ENCODE data around the gene ZNF502.
A peak's percentile ranks its signal among the peaks of the same experiment; 100 is the strongest.
"Not testable (repeated sequence)": the region's sequence is repeated elsewhere in the genome, so short reads cannot be mapped to it uniquely, and the experiment has no call there.

Gene ZNF502

GRCh38 chr3:44712455-44713075 lies at the start of gene ZNF502:
ZNF502 (plus strand) TSS chr3:44712660; CDS start chr3:44720262, 7,602 bp downstream.
- DNase-seq (ENCODE audit: low read depth in 2 of 2, low spot score in 1 of 2), result peak; percentile 19 to 37

GRCh38 chr3:44665173-44665572 lies 47.3 kb upstream of the ZNF502 start:
- no peak for DNase-seq (ENCODE audit: low read depth in 2 of 2, low spot score in 1 of 2)

- DNase-seq (ENCODE audit: low read depth in 2 of 2, low spot score in 1 of 2), result no peak
These were observed 46.1 kb upstream of the ZNF502 start for GRCh38 chr3:44666346-44666745.

GRCh38 chr3:44669760-44670159 lies 42.7 kb upstream of the ZNF502 start:
- no peak for DNase-seq (ENCODE audit: low read depth in 2 of 2, low spot score in 1 of 2)

GRCh38 chr3:44673466-44673865 lies 39.0 kb upstream of the ZNF502 start:
- DNase-seq (ENCODE audit: low read depth in 2 of 2, low spot score in 1 of 2), result not testable (repeated sequence)

- no peak for DNase-seq (ENCODE audit: low read depth in 2 of 2, low spot score in 1 of 2)
These were observed 38.2 kb upstream of the ZNF502 start for GRCh38 chr3:44674211-44674610.

- DNase-seq (ENCODE audit: low read depth in 2 of 2, low spot score in 1 of 2), result no peak
These were observed 33.9 kb upstream of the ZNF502 start for GRCh38 chr3:44678480-44679116.

- no peak for DNase-seq (ENCODE audit: low read depth in 2 of 2, low spot score in 1 of 2)
These were observed 31.5 kb upstream of the ZNF502 start for GRCh38 chr3:44680921-44681455.

GRCh38 chr3:44682182-44682896 lies 30.1 kb upstream of the ZNF502 start:
- DNase-seq (ENCODE audit: low read depth in 2 of 2, low spot score in 1 of 2), result no peak

- peak; percentile 7 to 22 for DNase-seq (ENCODE audit: low read depth in 2 of 2, low spot score in 1 of 2)
These were observed 27.2 kb upstream of the ZNF502 start for GRCh38 chr3:44685128-44685800.

- no peak for DNase-seq (ENCODE audit: low read depth in 2 of 2, low spot score in 1 of 2)
These were observed 24.6 kb upstream of the ZNF502 start for GRCh38 chr3:44687898-44688297.

- DNase-seq (ENCODE audit: low read depth in 2 of 2, low spot score in 1 of 2), result no peak
These were observed 9.0 kb downstream of the ZNF502 start for GRCh38 chr3:44721231-44722102.

GRCh38 chr3:44722103-44722401 lies 9.6 kb downstream of the ZNF502 start:
- DNase-seq (ENCODE audit: low read depth in 2 of 2, low spot score in 1 of 2), result no peak

- DNase-seq (ENCODE audit: low read depth in 2 of 2, low spot score in 1 of 2), result peak; percentile 57 to 73
These were observed 17.0 kb downstream of the ZNF502 start, which contains the start of gene ZNF501 for GRCh38 chr3:44729384-44729910. ZNF501 (plus strand) TSS chr3:44729635; CDS start chr3:44734422, 4,787 bp downstream.

GRCh38 chr3:44734646-44735168 lies 22.2 kb downstream of the ZNF502 start:
- DNase-seq (ENCODE audit: low read depth in 2 of 2, low spot score in 1 of 2), result no peak

GRCh38 chr3:44761101-44761423 lies 48.6 kb downstream of the ZNF502 start:
- DNase-seq (ENCODE audit: low read depth in 2 of 2, low spot score in 1 of 2), result no peak

- peak; percentile 96 for DNase-seq (ENCODE audit: low read depth in 2 of 2, low spot score in 1 of 2)
These were observed 49.1 kb downstream of the ZNF502 start, which contains the start of the genes KIAA1143 and KIF15 for GRCh38 chr3:44761424-44762169. KIAA1143 (minus strand) TSS chr3:44761619; CDS start chr3:44761602, 17 bp downstream. KIF15 (plus strand) TSS chr3:44761794; CDS start chr3:44761866, 72 bp downstream.

GRCh38 chr3:44762170-44762677 lies 49.8 kb downstream of the ZNF502 start:
- no peak for DNase-seq (ENCODE audit: low read depth in 2 of 2, low spot score in 1 of 2)

GRCh38 chr3:44762690-44763089 lies 50.2 kb downstream of the ZNF502 start:
- DNase-seq (ENCODE audit: low read depth in 2 of 2, low spot score in 1 of 2), result no peak
